K562 (cell line): Measurements from ENCODE around the gene HTR3E. TPM values are rescaled to one million over a fixed set of nuclear protein-coding genes. Genes with fewer than 3 reads are reported as not detected.
A peak's percentile ranks its signal among the peaks of the same experiment; 100 is the strongest.

Experiments
- CBFB ChIP-seq: sonication (generic); formaldehyde crosslinking; IDR thresholded peaks from 2 replicates; pipeline ENCODE4 v1.4.0; 2020; ENCODE audit warnings: mild to moderate bottlenecking, missing genetic modification reagents
- EHMT2 ChIP-seq: fragments of 450-650 bp; IDR thresholded peaks from 2 replicates; pipeline ENCODE4 v1.6.1; 2018; ENCODE audit warnings: antibody characterized with exemption
- GATA2 ChIP-seq: sonication (generic); formaldehyde crosslinking; IDR thresholded peaks from 2 replicates; pipeline ENCODE4 v1.4.0; 2020; ENCODE audit warnings: mild to moderate bottlenecking, missing genetic modification reagents
- NFE2 ChIP-seq: IDR thresholded peaks from 2 replicates; pipeline ENCODE4 v1.6.1; 2014; ENCODE audit warnings: antibody characterized with exemption, low read depth
- REST ChIP-seq, 2 experiments: fragments of 450-650 bp; formaldehyde crosslinking in 1 of 2; IDR thresholded peaks; 2 replicates each; pipeline versions ENCODE4 v1.4.0 to v1.6.1; 2014 to 2020; ENCODE audit warnings: mild to moderate bottlenecking in 2 of 2, borderline replicate concordance in 1 of 2, low read depth in 1 of 2
- SMARCB1 ChIP-seq: IDR thresholded peaks from 2 replicates; pipeline ENCODE4 v1.6.1; 2011; ENCODE audit warnings: improper control_type of control experiment, low read depth; ENCODE audit not compliant: insufficient read length
- YY1 ChIP-seq, 3 experiments: IDR thresholded peaks; 2 replicates each; pipeline ENCODE4 v1.6.1; 2011; ENCODE audit warnings: low read length in 2 of 3, mild to moderate bottlenecking in 2 of 3, moderate library complexity in 2 of 3, borderline replicate concordance in 1 of 3, control low read depth in 1 of 3, low read depth in 1 of 3; ENCODE audit not compliant: insufficient read depth in 3 of 3, insufficient replicate concordance in 2 of 3, control insufficient read depth in 1 of 3, insufficient read length in 1 of 3; ENCODE audit errors: extremely low read depth in 1 of 3
- ZNF318 ChIP-seq, 2 experiments: fragments of 450-650 bp; IDR thresholded peaks; 2 replicates each; pipeline ENCODE4 v1.6.1; 2016; ENCODE audit warnings: mild to moderate bottlenecking in 2 of 2, borderline replicate concordance in 1 of 2, low read depth in 1 of 2, moderate library complexity in 1 of 2
- ZNF551 ChIP-seq: fragments of 250-450 bp; sonication (Bioruptor Pico); IDR thresholded peaks from 2 replicates; pipeline ENCODE4 v1.5.0; 2021; ENCODE audit warnings: mild to moderate bottlenecking, moderate library complexity
- polyA plus RNA-seq, 8 experiments: library from polyadenylated mRNA; depleted of rRNA in 4 of 8; stranded (reverse) in 5 of 8; unstranded in 3 of 8; fragments of >200 nt; fragmentation: Nextera tagmentation in 2 of 8; fragmentation: Illumina TruSeq in 1 of 8; extraction: Ambion mirVana in 2 of 8; extraction: Trizol in 1 of 8; gene quantifications; 2 replicates each; pipeline versions ENCODE4 v1.2.1 to v1.2.3, GENCODE V29; 2011 to 2014; ENCODE audit warnings: inconsistent platforms in 1 of 8, missing spikeins in 1 of 8
- total RNA-seq, 7 experiments: library from RNA; depleted of rRNA in 6 of 7; stranded (reverse); fragments of >200 nt in 6 of 7; fragmentation: Illumina TruSeq in 2 of 7; extraction: Trizol in 2 of 7; gene quantifications; 2 replicates each; pipeline versions ENCODE4 v1.2.1 to v1.2.3, GENCODE V29; 2011 to 2021; ENCODE audit warnings: low replicate concordance in 1 of 7

The HTR3E gene
- total and polyA plus RNA-seq, 9 of the 15 experiments (the other 6 are each of a cell fraction or from before 2014, with no cell fraction given) = not detected

- TF ChIP-seq ZNF318 (IDR thresholded peaks at IDR 0.05; ENCODE audit: borderline replicate concordance in 1 of 2, low read depth in 1 of 2) = no peak
- no peak for TF ChIP-seq EHMT2
- TF ChIP-seq NFE2 = no peak
- no peak for TF ChIP-seq REST (IDR thresholded peaks at IDR 0.05; ENCODE audit: borderline replicate concordance)
- TF ChIP-seq REST (CRISPR knock-in tag; IDR thresholded peaks at IDR 0.05; ENCODE audit: low read depth) = no peak
- TF ChIP-seq YY1 (IDR thresholded peaks at IDR 0.05; ENCODE audit: borderline replicate concordance in 1 of 3, control insufficient read depth in 1 of 3, extremely low read depth in 1 of 3, insufficient read depth in 3 of 3, insufficient read length in 1 of 3, insufficient replicate concordance in 2 of 3, low read depth in 1 of 3, low read length in 2 of 3) = peak; percentile 80 to 99 (median 96)
- no peak for TF ChIP-seq SMARCB1
- TF ChIP-seq GATA2 = no peak
- no peak; the same call in 1 of the 2 replicates for TF ChIP-seq CBFB (CRISPR knock-in tag)
- no peak for TF ChIP-seq ZNF551 (CRISPR knock-in tag)
Observed at GRCh38 chr3:184135149-184135910, 38.5 kb downstream of the HTR3E start, which contains the start of gene EIF2B5 (continued).
